ENCODE results near the gene WDR89.

DNA sequence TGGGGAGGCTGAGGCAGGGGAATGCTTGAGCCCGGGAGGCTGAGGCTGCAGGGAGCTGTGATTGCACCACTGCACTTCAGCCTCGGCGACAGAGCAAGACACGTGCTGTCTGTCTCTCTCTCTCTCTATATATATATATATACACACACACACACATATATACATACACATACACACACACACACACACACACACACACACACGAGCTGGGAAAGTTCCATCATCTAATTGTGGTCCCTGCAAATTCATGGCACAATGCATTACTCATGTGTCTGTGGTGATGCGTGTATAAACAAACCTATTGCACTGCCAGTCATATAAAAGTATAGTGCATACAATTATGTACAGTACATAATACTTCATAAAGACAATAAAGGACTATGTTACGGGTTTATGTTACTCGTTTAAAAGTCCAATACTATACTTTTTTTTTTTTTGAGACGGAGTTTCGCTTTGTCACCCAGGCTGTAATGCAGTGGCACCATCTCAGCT lies 36.6 kb downstream of the WDR89 start:
- TF ChIP-seq POLR2A (IDR thresholded peaks at IDR 0.05) (no peak), POLR2AphosphoS5 (IDR thresholded peaks at IDR 0.05) (no peak), EP300 (IDR thresholded peaks at IDR 0.05) (no peak)
- TF ChIP-seq, protein P1, sequence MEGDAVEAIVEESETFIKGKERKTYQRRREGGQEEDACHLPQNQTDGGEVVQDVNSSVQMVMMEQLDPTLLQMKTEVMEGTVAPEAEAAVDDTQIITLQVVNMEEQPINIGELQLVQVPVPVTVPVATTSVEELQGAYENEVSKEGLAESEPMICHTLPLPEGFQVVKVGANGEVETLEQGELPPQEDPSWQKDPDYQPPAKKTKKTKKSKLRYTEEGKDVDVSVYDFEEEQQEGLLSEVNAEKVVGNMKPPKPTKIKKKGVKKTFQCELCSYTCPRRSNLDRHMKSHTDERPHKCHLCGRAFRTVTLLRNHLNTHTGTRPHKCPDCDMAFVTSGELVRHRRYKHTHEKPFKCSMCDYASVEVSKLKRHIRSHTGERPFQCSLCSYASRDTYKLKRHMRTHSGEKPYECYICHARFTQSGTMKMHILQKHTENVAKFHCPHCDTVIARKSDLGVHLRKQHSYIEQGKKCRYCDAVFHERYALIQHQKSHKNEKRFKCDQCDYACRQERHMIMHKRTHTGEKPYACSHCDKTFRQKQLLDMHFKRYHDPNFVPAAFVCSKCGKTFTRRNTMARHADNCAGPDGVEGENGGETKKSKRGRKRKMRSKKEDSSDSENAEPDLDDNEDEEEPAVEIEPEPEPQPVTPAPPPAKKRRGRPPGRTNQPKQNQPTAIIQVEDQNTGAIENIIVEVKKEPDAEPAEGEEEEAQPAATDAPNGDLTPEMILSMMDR (IDR thresholded peaks at IDR 0.05): no peak
